SK-MEL-5 (cell line): ENCODE data around the gene SIX4. TPM values are rescaled to one million over a fixed set of nuclear protein-coding genes. Genes with fewer than 3 reads are reported as not detected.
"Not testable (repeated sequence)": the region's sequence is repeated elsewhere in the genome, so short reads cannot be mapped to it uniquely, and the experiment has no call there.

Experiments used
- DNase-seq: peaks from one replicate; pipeline ENCODE4 v3.0.0-alpha.2; 2016; ENCODE audit warnings: low read depth, low spot score
- in situ Hi-C: cut with HindIII; loops from 2 replicates; pipeline ENCODE4 v1.10.0; 2016; ENCODE audit warnings: low sequenced_read_pairs, high pct_unique_total_duplicates, low pct_unique_long_range_greater_than_20kb
- total RNA-seq: library from RNA; depleted of rRNA; stranded (reverse); fragments of >200 nt; shearing (Covaris generic); gene quantifications from 2 replicates; pipeline ENCODE4 v1.2.3, GENCODE V29; 2014

SIX4 gene
- total RNA-seq, 1 experiment from 2014 or later: 3.9 TPM

DNA sequence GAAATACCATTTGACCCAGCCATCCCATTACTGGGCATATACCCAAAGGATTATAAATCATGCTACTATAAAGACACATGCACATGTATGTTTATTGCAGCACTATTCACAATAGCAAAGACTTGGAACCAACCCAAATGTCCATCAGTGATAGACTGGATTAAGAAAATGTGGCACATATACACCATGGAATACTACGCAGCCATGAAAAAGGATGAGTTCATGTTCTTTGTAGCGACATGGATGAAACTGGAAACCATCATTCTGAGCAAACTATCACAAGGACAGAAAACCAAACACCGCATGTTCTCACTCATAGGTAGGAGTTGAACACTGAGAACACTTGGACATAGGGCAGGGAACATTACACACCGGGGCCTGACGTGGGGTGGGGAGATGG, 7.1 kb upstream of the SIX4 start:
- DNase-seq, in situ Hi-C loops: not testable (repeated sequence)

DNA sequence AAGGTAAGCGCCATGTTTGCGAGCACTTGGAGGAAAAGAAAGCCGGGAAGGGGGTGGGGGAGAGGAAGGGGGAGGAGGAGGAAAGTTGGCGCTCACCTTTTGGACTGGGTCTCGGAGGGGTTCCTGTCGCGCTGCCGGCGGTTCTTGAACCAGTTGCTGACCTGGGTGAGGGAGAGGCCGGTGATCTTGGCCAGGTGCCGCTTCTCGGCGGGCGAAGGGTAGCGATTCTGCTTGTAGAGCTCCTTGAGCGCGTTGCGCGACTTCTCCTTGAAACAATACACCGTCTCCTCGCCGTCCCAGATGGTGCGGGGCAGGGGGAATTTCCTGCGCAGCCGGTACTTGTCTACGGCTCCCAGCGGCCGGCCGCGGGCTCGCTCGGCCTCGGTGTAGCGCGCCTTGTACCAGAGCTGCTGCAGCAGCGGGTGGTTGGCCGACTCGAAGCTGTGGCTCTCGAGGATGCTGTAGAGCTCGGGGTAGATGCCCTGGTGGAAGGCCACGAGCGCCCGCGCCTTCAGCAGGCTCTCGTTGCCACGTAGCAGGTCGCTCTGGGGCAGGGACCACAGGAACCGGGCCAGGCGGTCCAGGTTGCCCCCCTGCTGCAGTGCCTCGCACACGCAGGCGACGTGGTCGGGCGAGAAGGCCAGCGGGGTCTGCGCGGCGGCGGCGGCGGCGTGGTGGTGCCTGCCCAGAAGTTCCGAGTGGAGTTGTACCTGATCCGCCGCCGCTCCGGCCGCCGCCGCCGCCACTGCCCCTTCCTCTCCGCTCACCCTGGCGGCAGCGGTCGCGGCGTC, 840 bp downstream of the SIX4 start:
- peak; percentile 19 for DNase-seq
- in situ Hi-C loops: no loop called here

DNA sequence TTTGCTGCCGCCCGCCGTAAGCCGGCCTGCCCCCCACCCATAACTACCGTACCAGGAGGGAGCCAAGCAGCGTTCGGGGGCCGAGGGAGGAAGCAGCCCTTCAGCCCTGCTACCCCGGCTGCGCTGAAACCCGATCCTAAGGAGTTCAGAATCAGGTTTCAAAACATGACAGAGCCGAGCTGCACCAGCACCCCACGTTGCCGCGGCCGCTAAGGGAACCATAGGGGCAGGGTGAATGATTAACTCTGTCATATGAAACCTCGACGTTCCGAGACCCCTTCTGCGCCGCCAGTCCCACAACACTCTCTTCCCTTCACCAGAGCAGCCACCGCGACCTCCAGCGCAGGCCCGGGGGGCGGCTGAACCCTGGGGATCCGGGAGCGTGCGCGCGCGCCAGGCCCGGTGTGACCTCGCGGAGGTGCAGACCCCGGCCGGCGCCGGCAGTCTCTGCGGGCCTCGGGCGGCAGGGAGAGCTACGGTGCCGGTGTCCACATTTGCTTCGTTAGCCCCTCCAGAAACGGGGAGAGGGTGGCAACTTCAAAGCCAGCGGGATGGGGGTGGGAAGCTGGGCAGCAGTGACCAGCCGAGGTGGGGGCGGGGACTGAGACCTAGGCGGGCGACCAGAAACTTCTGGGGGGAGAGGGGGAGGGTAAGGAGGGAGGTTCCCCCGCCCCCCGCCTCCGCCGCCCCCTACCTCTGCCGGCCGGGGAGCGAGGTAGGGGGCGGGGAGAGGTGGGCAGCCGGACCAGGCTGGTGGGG, 1.6 kb downstream of the SIX4 start:
- DNase-seq: no peak
- in situ Hi-C loops: no loop called here

DNA sequence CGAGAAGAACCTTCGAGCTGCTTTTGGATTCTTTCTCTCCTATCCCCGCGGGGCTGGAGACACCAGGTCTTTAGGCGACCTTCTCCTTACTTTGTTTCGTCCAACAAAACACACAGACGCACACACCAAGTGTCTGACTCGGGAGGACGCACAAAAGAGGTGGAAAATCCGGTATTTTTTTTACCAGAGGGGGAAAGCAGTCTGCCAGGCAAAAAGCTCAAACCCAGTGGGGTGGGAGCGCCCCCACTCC, 2.1 kb downstream of the SIX4 start:
- in situ Hi-C loops: no loop called here
- DNase-seq: no peak

DNA sequence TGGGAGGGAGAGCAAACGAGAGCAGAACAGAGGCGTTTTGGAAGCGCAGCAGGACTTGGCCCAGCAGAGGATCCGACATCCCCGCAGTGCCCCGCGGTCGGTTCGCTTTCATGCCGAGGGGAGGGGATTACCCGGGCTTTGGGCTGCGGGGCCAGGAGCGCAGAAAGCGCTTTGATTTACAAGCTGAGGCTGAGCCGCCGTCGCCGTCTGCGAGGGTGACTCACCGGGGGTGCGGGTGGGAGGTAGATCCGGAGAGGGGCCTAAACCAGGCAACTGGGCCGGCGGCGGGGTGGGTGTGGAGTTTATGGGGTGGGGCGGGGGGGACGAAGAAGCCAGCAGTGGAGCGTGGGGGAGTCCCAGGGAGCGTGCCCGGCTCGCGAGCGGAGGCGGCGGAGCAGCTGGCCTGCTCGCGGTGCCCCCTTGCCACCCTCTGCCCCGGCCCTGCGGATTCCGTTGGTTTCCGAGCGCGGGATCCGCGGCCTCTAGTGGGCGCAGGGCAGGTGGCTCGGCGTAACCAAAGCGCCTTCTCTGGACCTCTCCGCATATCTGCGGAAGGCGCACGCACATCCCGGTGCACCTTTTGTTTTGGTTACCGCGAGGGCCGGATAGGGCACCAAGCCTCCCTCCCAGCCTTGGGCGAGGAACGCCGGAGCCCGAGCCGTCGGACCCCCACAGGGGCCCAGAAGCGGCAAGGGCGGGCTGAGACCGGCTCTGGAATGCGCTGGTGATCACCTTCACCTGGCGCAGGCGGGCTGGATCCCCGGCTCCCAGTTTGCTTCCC, 2.6 kb downstream of the SIX4 start:
- in situ Hi-C loops: no loop called here
- no peak for DNase-seq

DNA sequence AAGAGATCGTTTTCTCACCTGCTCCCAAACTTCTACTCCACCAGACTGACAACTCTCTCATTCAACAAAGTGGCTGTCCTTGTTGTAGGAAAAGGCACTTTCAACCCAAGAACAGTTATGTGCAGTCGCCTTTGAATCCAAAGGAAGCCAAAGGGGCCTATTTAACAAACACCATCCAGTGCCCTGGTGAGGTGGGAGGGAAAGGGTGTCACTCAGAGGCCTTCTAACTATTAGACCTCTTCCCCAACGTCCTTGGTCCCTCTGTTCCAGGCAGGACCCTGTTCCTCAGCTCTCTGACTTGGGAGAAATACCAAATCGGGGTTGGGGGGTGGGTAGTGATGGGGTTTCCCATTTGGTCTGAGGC, 3.2 kb downstream of the SIX4 start:
- no peak for DNase-seq
- in situ Hi-C loops: no loop called here

DNA sequence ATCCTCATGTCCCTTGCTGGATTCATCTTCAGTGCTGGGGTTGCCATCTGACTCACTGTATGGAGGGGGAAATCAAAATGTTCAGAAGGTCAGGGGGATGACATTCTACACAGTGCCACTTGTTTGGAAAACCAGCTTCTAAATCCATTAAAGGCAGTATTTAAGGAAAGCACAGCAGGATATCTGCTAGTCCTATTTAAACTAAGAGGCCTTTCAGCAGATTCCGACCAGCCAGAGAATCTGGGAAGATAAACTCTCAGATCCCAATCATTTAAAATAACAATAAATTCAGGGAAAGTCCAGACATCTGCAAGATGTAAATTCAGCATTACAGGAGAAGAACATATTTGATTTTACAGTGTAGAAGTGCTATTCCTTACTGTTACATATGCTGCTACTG, 3.8 kb downstream of the SIX4 start:
- in situ Hi-C loops: no loop called here
- no peak for DNase-seq

DNA sequence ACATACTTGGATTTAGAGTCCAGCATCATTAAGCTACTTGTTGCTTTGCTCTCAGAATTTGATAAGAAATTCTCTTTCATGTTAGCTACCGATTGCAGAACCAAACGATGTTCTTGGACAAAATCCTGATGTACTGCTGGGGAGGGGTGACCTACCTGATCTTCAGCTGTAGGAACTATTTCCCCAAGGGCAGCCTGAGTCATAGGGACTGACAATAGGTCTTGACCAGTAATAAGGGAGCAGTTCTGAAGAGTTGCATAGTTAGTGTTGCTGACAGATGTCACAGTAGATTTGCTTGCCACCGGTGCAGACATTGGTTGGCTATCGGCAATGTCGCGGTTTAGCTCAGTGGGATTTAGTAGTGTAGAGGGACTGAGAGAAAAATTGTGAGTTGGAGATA, 10.6 kb downstream of the SIX4 start:
- no peak for DNase-seq
- in situ Hi-C loops: no loop called here

DNA sequence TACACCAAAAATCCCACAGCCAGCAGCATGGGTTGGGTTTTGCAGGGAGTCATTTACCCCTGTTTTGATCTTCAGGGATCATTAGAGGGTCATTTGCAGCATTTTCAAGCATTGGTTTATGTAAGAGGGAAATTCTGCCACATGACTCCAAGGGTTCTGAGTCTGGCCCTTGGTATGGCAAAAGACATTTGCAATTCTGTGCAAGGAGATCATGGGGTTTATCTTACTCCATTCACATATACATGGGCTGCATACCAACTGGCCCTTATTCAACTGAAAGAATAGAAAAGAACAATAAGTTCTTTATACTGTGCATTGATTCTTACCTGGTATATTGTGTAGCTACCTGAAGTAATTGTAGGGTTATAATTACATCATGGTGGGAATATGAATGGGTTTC, 13.7 kb downstream of the SIX4 start:
- no peak for DNase-seq
- in situ Hi-C loops: no loop called here

DNA sequence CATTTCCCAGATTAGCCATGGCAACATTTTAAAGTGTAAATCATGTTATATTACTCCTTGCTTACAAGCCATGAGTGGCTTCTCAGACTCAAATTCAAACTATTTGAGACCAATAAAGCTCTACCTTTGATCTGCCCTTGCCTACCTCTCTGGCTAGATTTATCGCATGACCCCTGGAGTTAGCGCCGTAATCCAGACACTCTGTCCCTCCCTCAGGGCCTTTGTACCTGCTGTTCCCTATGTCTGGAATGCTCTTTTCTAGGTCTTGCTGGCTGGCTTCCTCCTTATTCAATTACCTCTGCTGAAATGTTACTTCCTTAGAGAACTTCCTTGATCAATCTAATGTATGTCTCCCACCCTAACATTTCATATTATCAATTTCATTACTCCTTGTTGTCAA, 16.3 kb downstream of the SIX4 start:
- in situ Hi-C loops: no loop called here
- no peak for DNase-seq

DNA sequence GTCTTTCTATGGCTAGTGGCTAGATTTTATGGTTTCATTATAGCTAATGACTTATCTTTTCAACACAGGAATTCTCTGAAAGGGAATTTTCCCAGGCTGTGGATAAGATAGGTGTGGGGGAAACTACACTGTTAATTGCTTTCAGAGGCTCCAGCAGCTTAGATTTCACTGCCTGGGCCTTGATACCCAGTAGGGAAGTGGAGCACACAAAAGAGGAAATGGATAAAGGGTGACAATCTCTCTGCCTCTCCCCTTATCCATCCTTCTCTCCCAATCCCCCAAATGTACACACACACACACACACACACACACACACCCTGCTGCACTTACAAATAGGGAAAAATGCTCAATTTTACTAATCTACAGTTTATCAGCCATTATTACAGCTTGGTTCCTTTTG, 19.1 kb downstream of the SIX4 start:
- in situ Hi-C loops: no loop called here
- DNase-seq: no peak

DNA sequence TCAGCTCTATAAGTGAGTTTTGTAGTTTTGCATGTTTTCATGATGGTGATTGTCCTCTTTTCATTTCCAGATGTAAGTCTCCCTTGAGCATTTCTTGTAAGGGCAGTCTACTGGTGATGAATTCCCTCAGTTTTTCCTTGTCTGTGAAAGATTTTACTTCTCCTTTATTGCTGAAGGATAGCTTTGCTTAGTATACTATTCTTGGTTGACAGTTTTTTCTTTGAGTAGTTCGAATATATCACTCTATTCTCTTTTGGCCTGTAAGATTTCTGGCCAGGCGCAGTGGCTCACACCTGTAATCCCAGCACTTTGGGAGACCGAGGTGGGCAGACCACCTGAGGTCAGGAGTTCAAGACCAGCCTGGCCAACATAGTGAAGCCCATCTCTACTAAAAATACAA, 23.6 kb downstream of the SIX4 start:
- in situ Hi-C loops: no loop called here
- no peak for DNase-seq

DNA sequence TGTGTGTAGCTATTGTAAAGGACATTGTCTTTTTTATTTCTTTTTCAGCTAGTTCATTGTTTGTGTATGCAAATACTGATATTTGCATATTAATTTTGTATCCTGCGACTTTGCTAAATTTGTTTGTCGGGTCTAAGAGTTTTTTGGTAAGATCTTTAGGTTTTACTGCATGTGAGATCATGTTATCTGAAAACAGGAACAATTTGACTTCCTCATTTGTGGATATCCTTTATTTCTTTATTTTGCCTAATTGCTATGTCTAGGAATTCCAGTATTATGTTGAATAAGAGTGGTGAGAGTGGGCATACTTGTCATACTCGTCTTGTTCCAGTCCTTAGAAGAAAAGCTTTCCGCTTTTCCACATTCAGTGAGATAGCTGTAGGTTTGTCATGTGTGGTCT, 28.8 kb downstream of the SIX4 start:
- in situ Hi-C loops: no loop called here

DNA sequence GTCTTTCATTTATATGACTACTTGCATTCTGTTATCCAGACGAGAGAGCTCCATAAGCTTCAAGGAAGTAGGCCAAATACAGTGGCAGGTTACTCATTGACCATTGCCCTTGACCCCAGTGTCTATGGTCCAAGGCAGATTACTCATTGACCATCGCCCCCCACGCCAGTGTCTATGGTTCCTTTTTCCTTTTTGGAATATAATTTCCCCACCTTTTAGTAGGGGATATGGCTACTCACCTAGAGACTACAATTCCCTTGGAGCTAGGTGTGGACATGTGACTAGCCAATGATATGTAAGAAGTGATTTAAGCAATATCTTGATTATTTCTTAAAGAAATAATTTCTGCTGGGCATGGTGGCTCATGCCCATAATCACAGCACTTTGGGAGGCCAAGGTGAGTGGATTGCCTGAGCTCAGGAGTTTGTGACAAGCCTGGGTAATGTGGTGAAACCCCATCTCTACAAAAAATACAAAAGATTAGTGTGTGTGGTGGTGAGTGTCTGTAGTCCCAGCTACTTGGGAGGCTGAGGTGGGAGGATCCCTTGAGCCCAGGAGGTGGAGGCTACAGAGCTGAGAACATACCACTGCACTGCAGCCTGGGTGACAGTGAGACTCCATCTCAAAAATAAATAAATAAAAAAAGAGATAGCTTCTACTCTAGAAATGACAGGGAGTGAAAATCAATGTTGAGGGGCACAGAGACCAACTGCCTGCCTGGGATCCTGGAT, 32.6 kb downstream of the SIX4 start:
- in situ Hi-C loops: no loop called here
- DNase-seq: no peak

More for the DNA sequence above, 28.8 kb downstream of the SIX4 start:
- DNase-seq: no peak

DNA sequence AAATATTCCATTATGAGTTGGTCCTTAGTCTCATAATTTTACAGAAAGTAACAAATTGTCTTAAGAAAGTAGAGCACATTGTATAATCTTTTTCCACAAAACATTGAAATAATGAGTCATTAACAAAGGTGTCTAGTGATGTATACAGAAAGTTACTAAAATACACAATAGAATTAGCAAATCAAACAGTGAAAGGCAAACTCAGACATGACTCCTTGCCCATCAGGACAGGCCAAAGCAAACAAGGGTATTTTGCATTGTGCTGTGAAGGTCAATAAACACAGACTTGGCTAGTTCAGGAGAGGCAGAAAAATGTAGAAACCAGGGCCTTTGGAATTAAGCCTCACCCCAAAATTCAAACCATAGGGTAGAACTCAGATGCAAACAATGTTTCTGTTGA, 37.3 kb downstream of the SIX4 start:
- DNase-seq: no peak

DNA sequence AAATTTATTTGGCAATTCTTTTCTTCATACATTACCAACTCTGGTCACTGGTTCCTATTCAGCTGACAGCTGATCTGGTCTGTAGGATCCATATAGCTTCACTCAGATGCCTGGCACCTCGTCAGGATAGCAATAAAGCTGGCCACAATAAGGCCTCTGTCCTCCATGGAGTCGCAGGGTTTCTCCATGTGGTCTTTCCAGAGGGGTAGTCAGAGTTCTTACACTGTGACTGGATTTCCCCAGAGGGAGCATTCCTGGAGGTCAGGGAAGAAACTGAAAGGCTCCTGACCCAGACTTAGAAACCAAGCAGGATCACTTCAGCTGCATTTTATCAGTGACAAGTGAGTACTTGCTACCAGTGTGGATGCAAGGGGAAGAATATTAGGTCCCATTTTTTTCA, 39.9 kb downstream of the SIX4 start:
- DNase-seq: peak; percentile 88
- in situ Hi-C loops: no loop called here

More for the DNA sequence above, 37.3 kb downstream of the SIX4 start:
- in situ Hi-C loops: no loop called here

DNA sequence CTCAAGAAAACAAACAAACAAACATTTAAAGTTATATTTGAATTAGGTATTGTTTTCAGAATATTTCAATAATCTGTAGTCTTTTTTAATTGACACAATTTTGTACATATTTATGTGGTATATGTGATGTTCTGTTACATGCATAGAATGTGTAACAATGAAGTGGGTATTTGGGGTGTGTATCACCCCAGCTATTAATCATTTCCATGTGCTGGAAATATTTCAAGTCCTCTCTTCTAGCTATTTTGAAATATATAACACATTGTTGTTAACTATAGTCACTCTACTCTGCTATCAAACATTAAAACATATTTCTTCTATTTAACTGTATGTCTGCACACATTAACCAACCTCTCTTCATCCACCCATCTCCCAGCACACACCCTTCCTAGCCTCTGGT, 42.9 kb downstream of the SIX4 start:
- no peak for DNase-seq
- in situ Hi-C loops: no loop called here

DNA sequence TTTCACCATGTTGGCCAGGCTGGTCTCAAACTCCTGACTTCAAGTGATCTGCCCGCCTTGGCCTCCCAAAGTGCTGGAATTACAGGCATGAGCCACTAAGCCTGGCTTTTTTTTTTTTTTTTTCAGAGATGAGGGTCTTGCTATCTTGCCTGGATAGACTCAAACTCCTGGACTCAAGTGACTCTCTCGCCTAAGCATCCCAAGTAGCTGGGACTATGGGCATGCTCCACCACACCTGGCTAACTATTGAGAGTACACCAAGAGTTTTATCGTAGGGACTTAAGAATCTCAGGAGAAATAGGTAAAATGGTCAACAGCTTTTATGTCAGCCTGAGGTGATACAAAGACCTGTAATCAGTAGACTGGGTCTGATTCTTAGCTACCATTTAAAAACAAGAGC, 43.6 kb downstream of the SIX4 start:
- in situ Hi-C loops: no loop called here

More for the DNA sequence above, 43.6 kb downstream of the SIX4 start:
- no peak for DNase-seq
